Stimulated activated CD4-positive, alpha-beta T cell treated with anti-CD3 and anti-CD28 coated beads, TNF-alpha, amount 100 ng/mL, for 1 hour (primary cell): ENCODE measurements around the gene EMID1.
"Not testable (repeated sequence)": the region's sequence is repeated elsewhere in the genome, so short reads cannot be mapped to it uniquely, and the experiment has no call there.

Experiments
- DNase-seq, 3 donors: peaks; one replicate each; pipeline ENCODE4 v3.0.0-alpha.2; 2020; ENCODE audit warnings: low read depth in 3 of 3, low spot score in 1 of 3

The EMID1 gene

GRCh38 chr22:29209624-29209929 is 3.9 kb downstream of the EMID1 start:
- no peak for DNase-seq

- no peak for DNase-seq
These were observed 5.4 kb downstream of the EMID1 start for GRCh38 chr22:29211066-29211465.

GRCh38 chr22:29211466-29211865 is 5.8 kb downstream of the EMID1 start:
- DNase-seq = no peak

GRCh38 chr22:29212743-29213142 is 7.0 kb downstream of the EMID1 start:
- no peak for DNase-seq

GRCh38 chr22:29213493-29213892 is 7.8 kb downstream of the EMID1 start:
- no peak for DNase-seq

- DNase-seq = no peak
These were observed 8.5 kb downstream of the EMID1 start for GRCh38 chr22:29214232-29214631.

- DNase-seq = no peak
These were observed 9.5 kb downstream of the EMID1 start for GRCh38 chr22:29215012-29215860.

- DNase-seq = no peak
These were observed 10.5 kb downstream of the EMID1 start for GRCh38 chr22:29216011-29216872.

GRCh38 chr22:29216873-29217666 is 11.4 kb downstream of the EMID1 start:
- DNase-seq = no peak

GRCh38 chr22:29217827-29218757 is 12.4 kb downstream of the EMID1 start:
- DNase-seq = no peak

- DNase-seq = no peak
These were observed 13.2 kb downstream of the EMID1 start for GRCh38 chr22:29218758-29219408.

- DNase-seq = not testable (repeated sequence)
These were observed 13.7 kb downstream of the EMID1 start for GRCh38 chr22:29219409-29219782.

- no peak for DNase-seq
These were observed 14.4 kb downstream of the EMID1 start for GRCh38 chr22:29219881-29220670.

GRCh38 chr22:29224121-29224858 is 18.6 kb downstream of the EMID1 start:
- no peak for DNase-seq

- DNase-seq = no peak
These were observed 19.2 kb downstream of the EMID1 start for GRCh38 chr22:29224859-29225410.

GRCh38 chr22:29225422-29226090 is 19.9 kb downstream of the EMID1 start:
- DNase-seq = no peak

GRCh38 chr22:29226351-29226981 is 20.8 kb downstream of the EMID1 start:
- no peak for DNase-seq
